HCT116 (cell line): Measurements from ENCODE around the gene XYLT2. TPM values are rescaled to one million over a fixed set of nuclear protein-coding genes. Genes with fewer than 3 reads are reported as not detected.

Source experiments
- ATAC-seq: fragments of 200-7000 bp; cut with Tn5 transposase; 2 replicates; pipeline ENCODE4 v1.9.1; 2020; ENCODE audit warnings: mild to moderate bottlenecking, moderate library complexity
- BruUV-seq: library from RNA; stranded (reverse); fragments of 400-500 nt; replicated peaks from 2 replicates; lab custom pipeline; 2021; lab: Mats Ljungman, UMichigan
- CTCF ChIA-PET: fragments of 300-600 bp; sonication (Branson Sonifier 250); formaldehyde crosslinking; loops from one replicate; lab custom pipeline; 2021; ENCODE audit warnings: antibody characterized with exemption; lab: Charles Lee
- POLR2A ChIA-PET: fragments of 300-600, 350-600 bp; sonication (Branson Sonifier 250); formaldehyde crosslinking; loops from one replicate; lab custom pipeline; 2021; ENCODE audit warnings: antibody characterized with exemption; lab: Charles Lee
- RAD21 ChIA-PET, 2 experiments: fragments of 300-600 bp; sonication (Branson Sonifier 250); formaldehyde crosslinking; loops; one replicate each; lab custom pipeline; 2023; ENCODE audit warnings: low total read pairs in 2 of 2; ENCODE audit not compliant: uncharacterized antibody in 2 of 2, unreplicated experiment in 2 of 2, low non-redundant PET in 1 of 2; lab: Charles Lee
- DNase-seq: peaks from one replicate; pipeline ENCODE4 v3.0.0-alpha.2; 2010; ENCODE audit warnings: low read depth, low spot score
- H2AFZ ChIP-seq: fragments of 200-600 bp; shearing (Covaris generic), sonication (generic); 2 replicates; pipeline ENCODE4 v1.6.1; 2017; ENCODE audit warnings: low read depth, mixed run types, mixed read lengths, antibody characterized with exemption, low read length; ENCODE audit not compliant: poor library complexity, severe bottlenecking
- H3K27ac ChIP-seq: 2 replicates; pipeline ENCODE4 v1.5.1; 2012; ENCODE audit warnings: low read depth, low read length
- H3K27me3 ChIP-seq: fragments of 200-600 bp; sonication (generic); 2 replicates; pipeline ENCODE4 v1.6.1; 2016; ENCODE audit warnings: mixed run types, low read length, mixed read lengths; ENCODE audit not compliant: insufficient read depth
- H3K36me3 ChIP-seq, 2 experiments: fragments of 200-500 bp in 1 of 2; fragments of 200-600 bp in 1 of 2; sonication (Bioruptor generic) in 1 of 2; sonication (generic) in 1 of 2; 2 replicates each; pipeline versions ENCODE4 v1.5.1 to v1.6.1; 2014 to 2016; ENCODE audit warnings: low read length in 2 of 2, inconsistent platforms in 1 of 2, mixed read lengths in 1 of 2, mixed run types in 1 of 2; ENCODE audit not compliant: insufficient read depth in 2 of 2, control insufficient read depth in 1 of 2
- H3K4me1 ChIP-seq, 2 experiments: fragments of 200-600 bp in 1 of 2; sonication (generic) in 1 of 2; 2 replicates each; pipeline versions ENCODE4 v1.5.1 to v1.6.1; 2012 to 2017; ENCODE audit warnings: low read length in 2 of 2, inconsistent platforms in 1 of 2, mild to moderate bottlenecking in 1 of 2, mixed read lengths in 1 of 2, mixed run types in 1 of 2, moderate library complexity in 1 of 2; ENCODE audit not compliant: insufficient read depth in 2 of 2, control insufficient read depth in 1 of 2
- H3K4me2 ChIP-seq: fragments of 200-600 bp; sonication (generic); 2 replicates; pipeline ENCODE4 v1.6.1; 2017; ENCODE audit warnings: mixed run types, low read length, mixed read lengths
- H3K4me3 ChIP-seq, 2 experiments: fragments of 200-600 bp in 1 of 2; sonication (generic) in 1 of 2; replicated peaks in 1 of 2; 2 replicates each; pipeline ENCODE4 v1.5.1; 2011 to 2016; ENCODE audit warnings: low read length in 2 of 2, control low read depth in 1 of 2, low read depth in 1 of 2, mild to moderate bottlenecking in 1 of 2, mixed read lengths in 1 of 2, mixed run types in 1 of 2
- H3K79me2 ChIP-seq: fragments of 200-600 bp; sonication (generic); 2 replicates; pipeline ENCODE4 v1.6.1; 2017; ENCODE audit warnings: mild to moderate bottlenecking, mixed run types, low read length, moderate library complexity, mixed read lengths; ENCODE audit not compliant: insufficient read depth
- H3K9ac ChIP-seq: fragments of 200-600 bp; sonication (generic); 2 replicates; pipeline ENCODE4 v1.6.1; 2016; ENCODE audit warnings: low read length, mixed read lengths
- H3K9me2 ChIP-seq: fragments of 200-600 bp; sonication (generic), shearing (Covaris generic); 2 replicates; pipeline ENCODE4 v1.6.1; 2017; ENCODE audit warnings: mixed run types, mild to moderate bottlenecking, moderate library complexity; ENCODE audit not compliant: insufficient read depth
- H3K9me3 ChIP-seq, 2 experiments: fragments of 200-500 bp in 1 of 2; fragments of 200-600 bp in 1 of 2; sonication (Bioruptor generic) in 1 of 2; sonication (generic) in 1 of 2; 2 replicates each; pipeline ENCODE4 v1.6.1; 2014 to 2017; ENCODE audit warnings: low read length in 2 of 2, mixed read lengths in 2 of 2, inconsistent platforms in 1 of 2, low read depth in 1 of 2, mild to moderate bottlenecking in 1 of 2, mixed run types in 1 of 2, moderate library complexity in 1 of 2; ENCODE audit not compliant: control insufficient read depth in 1 of 2, insufficient read depth in 1 of 2
- H4K20me1 ChIP-seq: fragments of 200-600 bp; sonication (generic), shearing (Covaris generic); 2 replicates; pipeline ENCODE4 v1.6.1; 2017; ENCODE audit warnings: mixed run types, mild to moderate bottlenecking, moderate library complexity; ENCODE audit not compliant: insufficient read depth
- CBX3 ChIP-seq: IDR thresholded peaks from 2 replicates; pipeline ENCODE4 v1.6.1; 2012; ENCODE audit warnings: low read depth
- CEBPB ChIP-seq: IDR thresholded peaks from 2 replicates; pipeline ENCODE4 v1.6.1; 2012; ENCODE audit warnings: low read depth
- ELF1 ChIP-seq: IDR thresholded peaks from 2 replicates; pipeline ENCODE4 v1.6.1; 2012; ENCODE audit warnings: low read depth, borderline replicate concordance
- EZH2phosphoT487 ChIP-seq: fragments of 200-600 bp; IDR thresholded peaks from 2 replicates; pipeline ENCODE4 v1.6.1; 2018; ENCODE audit warnings: antibody characterized with exemption, borderline replicate concordance
- FOSL1 ChIP-seq: IDR thresholded peaks from 2 replicates; pipeline ENCODE4 v1.6.1; 2012; ENCODE audit warnings: low read depth
- JUND ChIP-seq: IDR thresholded peaks from 2 replicates; pipeline ENCODE4 v1.6.1; 2012
- POLR2A ChIP-seq: IDR thresholded peaks from 2 replicates; pipeline ENCODE4 v1.7.0; 2011; ENCODE audit warnings: borderline replicate concordance; ENCODE audit not compliant: insufficient read depth, insufficient read length; ENCODE audit errors: extremely low read depth
- POLR2AphosphoS5 ChIP-seq: IDR thresholded peaks from 2 replicates; pipeline ENCODE4 v1.6.1; 2011; ENCODE audit warnings: mild to moderate bottlenecking, low read depth, low read length, moderate library complexity
- SIN3A ChIP-seq: IDR thresholded peaks from 2 replicates; pipeline ENCODE4 v1.6.1; 2012; ENCODE audit warnings: low read depth
- SP1 ChIP-seq: IDR thresholded peaks from 2 replicates; pipeline ENCODE4 v1.6.1; 2012; ENCODE audit warnings: low read depth
- SRF ChIP-seq: IDR thresholded peaks from 2 replicates; pipeline ENCODE4 v1.6.1; 2012; ENCODE audit warnings: low read depth
- TCF7L2 ChIP-seq: IDR thresholded peaks from 2 replicates; pipeline ENCODE4 v1.7.0; 2011; ENCODE audit warnings: borderline replicate concordance, inconsistent platforms; ENCODE audit not compliant: insufficient read depth, insufficient read length; ENCODE audit errors: extremely low read depth
- ZBTB33 ChIP-seq: IDR thresholded peaks from 2 replicates; pipeline ENCODE4 v1.6.1; 2011; ENCODE audit warnings: mild to moderate bottlenecking, low read length, moderate library complexity; ENCODE audit not compliant: insufficient replicate concordance; ENCODE audit errors: extremely low read depth
- ZFX ChIP-seq: fragments of 450-650 bp; IDR thresholded peaks from 2 replicates; pipeline ENCODE4 v1.6.1; 2017
- ZNF274 ChIP-seq: fragments of 200-500 bp; sonication (Bioruptor generic); IDR thresholded peaks from 2 replicates; pipeline ENCODE4 v1.6.1; 2014; ENCODE audit warnings: mild to moderate bottlenecking, low read depth, low read length, inconsistent platforms
- intact Hi-C: fragments of 100-400 bp; cut with micrococcal nuclease; formaldehyde crosslinking; loops from 2 replicates; pipeline ENCODE4 v1.10.0; 2022
- total RNA-seq: library from RNA; stranded (reverse); gene quantifications from one replicate; pipeline ENCODE4 v1.2.1, GENCODE V29; 2021; ENCODE audit not compliant: unreplicated experiment
- TF ChIP-seq, protein P1 (sequence below): IDR thresholded peaks from 2 replicates; pipeline ENCODE4 v1.6.1; 2012
- TF ChIP-seq, protein P2 (sequence below), 3 experiments: fragments of 200-600 bp in 1 of 3; sonication (generic) in 1 of 3; IDR thresholded peaks in 2 of 3; conservative IDR thresholded peaks in 1 of 3; 2 replicates each; pipeline ENCODE4 v1.5.1; 2012 to 2017; ENCODE audit warnings: low read depth in 2 of 3, low read length in 2 of 3, antibody characterized with exemption in 1 of 3, borderline replicate concordance in 1 of 3, control low read depth in 1 of 3, mild to moderate bottlenecking in 1 of 3, mixed read lengths in 1 of 3, mixed run types in 1 of 3, moderate library complexity in 1 of 3; ENCODE audit not compliant: insufficient read depth in 1 of 3

Gene XYLT2
- total RNA-seq, 1 experiment from 2014 or later, result 37.5 TPM

DNA sequence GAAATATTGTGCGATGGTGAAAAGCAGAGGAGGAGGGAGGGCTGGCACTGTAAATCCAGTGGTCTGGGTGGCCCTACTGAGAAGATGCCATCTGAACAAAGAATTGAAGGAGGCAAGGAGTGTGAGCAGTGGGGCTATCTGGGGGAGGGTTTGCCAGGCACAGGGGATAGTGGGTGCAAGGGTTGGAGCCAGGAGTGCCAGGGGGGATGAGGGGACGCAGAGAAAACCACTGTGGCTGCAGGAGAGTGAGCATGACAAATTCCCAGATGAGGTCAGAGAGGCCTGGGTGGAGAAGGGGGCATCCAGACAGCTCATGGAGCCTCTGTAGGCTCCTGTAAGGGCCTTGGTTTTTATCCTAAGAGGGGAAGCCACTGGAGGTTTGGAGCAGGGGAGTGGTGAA lies 4.8 kb downstream of the XYLT2 start:
- H3K27me3 ChIP-seq, result no peaks in the 10 kb centered on the region
- DNase-seq, result no peak
- H3K27ac ChIP-seq, result no peak overlapping the region
- ATAC-seq, result no peak
- no peak overlapping the region for H3K4me3 ChIP-seq
- peaks cover 13 to 21% of the 10 kb centered on the region in 2 experiments; a peak in 3 of 4 replicates for H3K36me3 ChIP-seq
- no peak overlapping the region for H3K9ac ChIP-seq
- no TSS peak for BruUV-seq
- H3K4me2 ChIP-seq, result no peak overlapping the region
- H3K79me2 ChIP-seq, result peaks cover 51% of the 10 kb centered on the region
- peaks cover 9 to 23% of the 10 kb centered on the region in 2 experiments for H3K4me1 ChIP-seq
- no peaks in the 10 kb centered on the region for H3K9me2 ChIP-seq
- TF ChIP-seq CBX3, result no peak
- TF ChIP-seq, protein P1, sequence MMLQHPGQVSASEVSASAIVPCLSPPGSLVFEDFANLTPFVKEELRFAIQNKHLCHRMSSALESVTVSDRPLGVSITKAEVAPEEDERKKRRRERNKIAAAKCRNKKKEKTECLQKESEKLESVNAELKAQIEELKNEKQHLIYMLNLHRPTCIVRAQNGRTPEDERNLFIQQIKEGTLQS, result no peak
- TF ChIP-seq TCF7L2, result no peak
- no peak for TF ChIP-seq CEBPB
- TF ChIP-seq FOSL1, result no peak
- TF ChIP-seq SRF, result no peak
- TF ChIP-seq ELF1, result no peak
- TF ChIP-seq ZFX, result no peak
- TF ChIP-seq, protein P2, sequence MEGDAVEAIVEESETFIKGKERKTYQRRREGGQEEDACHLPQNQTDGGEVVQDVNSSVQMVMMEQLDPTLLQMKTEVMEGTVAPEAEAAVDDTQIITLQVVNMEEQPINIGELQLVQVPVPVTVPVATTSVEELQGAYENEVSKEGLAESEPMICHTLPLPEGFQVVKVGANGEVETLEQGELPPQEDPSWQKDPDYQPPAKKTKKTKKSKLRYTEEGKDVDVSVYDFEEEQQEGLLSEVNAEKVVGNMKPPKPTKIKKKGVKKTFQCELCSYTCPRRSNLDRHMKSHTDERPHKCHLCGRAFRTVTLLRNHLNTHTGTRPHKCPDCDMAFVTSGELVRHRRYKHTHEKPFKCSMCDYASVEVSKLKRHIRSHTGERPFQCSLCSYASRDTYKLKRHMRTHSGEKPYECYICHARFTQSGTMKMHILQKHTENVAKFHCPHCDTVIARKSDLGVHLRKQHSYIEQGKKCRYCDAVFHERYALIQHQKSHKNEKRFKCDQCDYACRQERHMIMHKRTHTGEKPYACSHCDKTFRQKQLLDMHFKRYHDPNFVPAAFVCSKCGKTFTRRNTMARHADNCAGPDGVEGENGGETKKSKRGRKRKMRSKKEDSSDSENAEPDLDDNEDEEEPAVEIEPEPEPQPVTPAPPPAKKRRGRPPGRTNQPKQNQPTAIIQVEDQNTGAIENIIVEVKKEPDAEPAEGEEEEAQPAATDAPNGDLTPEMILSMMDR (IDR thresholded peaks at IDR 0.05 in 2 of 3, conservative IDR thresholded peaks at IDR 0.05 in 1 of 3; ENCODE audit: borderline replicate concordance in 1 of 3, insufficient read depth in 1 of 3, low read depth in 2 of 3, low read length in 2 of 3), result no peak
- TF ChIP-seq JUND, result no peak
- no peak for TF ChIP-seq EZH2phosphoT487
- no peak for TF ChIP-seq ZBTB33
- no peak for TF ChIP-seq POLR2A
- TF ChIP-seq SIN3A, result no peak
- no peak for TF ChIP-seq ZNF274
- TF ChIP-seq POLR2AphosphoS5, result no peak
- TF ChIP-seq SP1, result no peak
- RAD21 ChIA-PET, result no interaction called here
- POLR2A ChIA-PET, result no interaction called here
- no peak overlapping the region for H2AFZ ChIP-seq
- no peaks in the 10 kb centered on the region for H3K9me3 ChIP-seq
- no peaks in the 10 kb centered on the region for H4K20me1 ChIP-seq
- intact Hi-C loops, result no loop called here
- CTCF ChIA-PET, result interaction anchor here (2.4 kb wide), 1 partner anchor 11 kb away, joined by 9 read pairs; no protein-coding TSS in a partner anchor
